ENCODE measurements around the gene MAGEA11. TPM values are rescaled to one million over a fixed set of nuclear protein-coding genes. Genes with fewer than 3 reads are reported as not detected.
"Not testable (repeated sequence)": the region's sequence is repeated elsewhere in the genome, so short reads cannot be mapped to it uniquely, and the experiment has no call there.

The MAGEA11 gene
- total RNA-seq, 2 experiments from 2014 or later = not detected

- H3K4me1 Mint-ChIP-seq (ENCODE audit: low read depth); CTCF ChIA-PET; H3K36me3 Mint-ChIP-seq (ENCODE audit: low read depth); H3K27ac Mint-ChIP-seq; H3K4me3 Mint-ChIP-seq; H3K9me3 Mint-ChIP-seq; DNase-seq; intact Hi-C loops (cut with micrococcal nuclease); H3K27me3 Mint-ChIP-seq (ENCODE audit: low read depth): not testable (repeated sequence)
Observed at GRCh38 chrX:149692686-149693272, 19.1 kb upstream of the MAGEA11 start.

DNA sequence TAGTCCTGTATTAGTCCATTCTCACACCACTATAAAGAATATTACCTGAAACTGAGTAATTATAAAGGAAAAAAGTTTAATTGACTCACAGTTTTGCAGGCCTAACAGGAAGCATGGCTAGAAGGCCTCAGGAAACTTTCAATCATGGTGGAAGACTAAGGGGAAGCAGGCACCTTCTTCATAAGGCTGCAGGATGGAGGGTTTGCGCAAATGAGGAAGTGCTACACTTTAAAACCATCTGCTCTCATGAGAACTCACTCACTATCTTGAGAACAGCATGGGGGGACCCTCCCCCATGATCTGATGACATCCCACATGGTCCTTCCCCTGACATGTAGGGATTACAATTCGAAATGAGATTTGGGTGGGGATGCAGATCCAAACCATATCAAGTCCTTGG is 12.1 kb upstream of the MAGEA11 start:
- CTCF ChIA-PET = no interaction called here
- no peaks in the 10 kb centered on the region for H3K36me3 Mint-ChIP-seq (ENCODE audit: low read depth)
- no peak overlapping the region for H3K27ac Mint-ChIP-seq
- no peak overlapping the region for H3K4me3 Mint-ChIP-seq
- intact Hi-C loops (cut with micrococcal nuclease) = no loop called here
- H3K4me1 Mint-ChIP-seq (ENCODE audit: low read depth) = no peaks in the 10 kb centered on the region
- no peaks in the 10 kb centered on the region for H3K27me3 Mint-ChIP-seq (ENCODE audit: low read depth)
- peaks cover 3% of the 10 kb centered on the region for H3K9me3 Mint-ChIP-seq
- DNase-seq = no peak

DNA sequence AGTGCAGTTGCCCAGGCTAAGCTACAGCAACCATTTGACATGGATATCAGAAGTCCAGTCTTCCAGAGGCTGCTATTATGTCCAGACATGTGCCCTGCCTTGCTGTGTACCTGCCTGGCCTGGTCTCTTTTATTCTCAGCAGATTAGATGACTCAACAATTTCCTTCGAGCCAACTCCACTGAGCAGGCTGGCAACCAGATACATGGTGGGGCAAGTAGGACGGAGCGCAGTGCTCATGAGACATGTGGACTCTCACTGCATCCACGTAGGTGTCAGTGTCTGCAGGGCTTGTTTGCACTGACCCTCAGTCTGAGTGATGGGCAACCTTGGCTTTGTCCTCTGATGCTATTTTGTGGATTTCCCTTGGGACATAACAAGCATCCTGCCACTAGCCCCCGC is 7.2 kb upstream of the MAGEA11 start:
- Mint-ChIP-seq H3K4me3 (no peak overlapping the region), H3K36me3 (ENCODE audit: low read depth) (no peaks in the 10 kb centered on the region), H3K27ac (no peak overlapping the region), H3K4me1 (ENCODE audit: low read depth) (no peaks in the 10 kb centered on the region), H3K9me3 (peaks cover 3% of the 10 kb centered on the region), H3K27me3 (ENCODE audit: low read depth) (no peaks in the 10 kb centered on the region)
- CTCF ChIA-PET = no interaction called here
- intact Hi-C loops (cut with micrococcal nuclease) = no loop called here
- no peak for DNase-seq

DNA sequence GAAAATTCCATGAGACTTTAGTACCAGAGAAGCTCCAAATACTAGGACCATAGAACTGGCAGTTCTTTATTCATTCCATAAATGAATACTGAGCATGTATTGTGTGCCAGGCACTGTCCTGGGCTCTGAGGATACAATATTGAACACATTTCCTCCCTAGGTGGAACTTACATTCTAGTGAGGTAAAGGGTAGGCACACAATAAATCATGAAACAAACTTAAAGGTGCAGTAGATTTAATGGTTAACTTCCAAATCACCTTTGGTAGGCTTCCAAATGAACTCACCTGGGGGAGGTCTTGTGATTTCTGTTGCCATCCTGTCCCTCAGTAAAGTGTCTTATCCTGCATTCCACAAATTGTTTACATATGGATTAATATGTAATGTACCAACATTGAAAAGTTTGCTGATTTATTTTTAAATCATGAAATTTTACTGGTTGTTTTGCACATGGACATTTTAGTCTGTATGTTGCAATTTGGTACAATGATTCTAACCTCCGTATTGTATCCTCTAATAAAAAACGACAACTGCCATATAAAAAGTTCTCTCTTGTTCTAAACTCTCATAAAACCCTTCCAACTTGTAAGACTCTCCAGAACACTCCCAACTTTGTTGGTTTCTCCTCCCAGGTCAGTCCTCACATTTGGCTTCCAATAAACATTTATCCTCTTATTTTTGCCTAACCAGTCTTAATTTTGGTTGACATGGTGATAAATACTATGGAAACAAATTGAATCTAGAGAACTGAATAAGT is 4.5 kb upstream of the MAGEA11 start:
- DNase-seq = no peak
- Mint-ChIP-seq H3K9me3 (no peaks in the 10 kb centered on the region), H3K4me3 (no peak overlapping the region), H3K27ac (no peak overlapping the region), H3K27me3 (ENCODE audit: low read depth) (no peaks in the 10 kb centered on the region), H3K36me3 (ENCODE audit: low read depth) (no peaks in the 10 kb centered on the region), H3K4me1 (ENCODE audit: low read depth) (no peaks in the 10 kb centered on the region)
- CTCF ChIA-PET = no interaction called here
- intact Hi-C loops (cut with micrococcal nuclease) = no loop called here

DNA sequence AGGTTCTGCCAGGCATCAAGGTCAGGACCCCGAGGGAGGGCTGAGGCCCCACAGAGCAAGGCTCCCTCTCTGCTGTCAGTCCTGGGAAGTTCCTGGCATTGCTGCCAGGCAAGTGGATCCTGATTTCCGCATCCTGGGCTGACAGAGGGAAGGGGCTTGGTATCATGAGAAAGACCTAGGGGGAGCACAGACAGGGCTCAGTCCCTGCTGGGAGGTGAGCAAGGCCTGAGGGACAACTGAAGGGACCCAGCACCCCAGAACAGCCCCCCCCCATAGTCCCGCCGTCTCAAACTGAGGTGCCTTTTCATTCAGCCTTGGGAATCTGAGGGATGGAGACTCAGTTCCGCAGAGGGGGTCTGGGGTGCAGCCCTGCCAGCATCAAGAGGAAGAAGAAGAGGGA is 971 bp downstream of the MAGEA11 start:
- no peak overlapping the region for H3K4me3 Mint-ChIP-seq
- H3K27me3 Mint-ChIP-seq (ENCODE audit: low read depth) = no peaks in the 10 kb centered on the region
- H3K36me3 Mint-ChIP-seq (ENCODE audit: low read depth) = no peaks in the 10 kb centered on the region
- no peak for DNase-seq
- no peak overlapping the region for H3K27ac Mint-ChIP-seq
- H3K4me1 Mint-ChIP-seq (ENCODE audit: low read depth) = no peaks in the 10 kb centered on the region
- CTCF ChIA-PET = no interaction called here
- no peaks in the 10 kb centered on the region for H3K9me3 Mint-ChIP-seq
- intact Hi-C loops (cut with micrococcal nuclease) = loop anchor here (10.0 kb wide), 1 partner anchor 78 kb away; the partner anchor contains the start of gene TMEM185A

GRCh38 chrX:149713279-149714050 is 1.6 kb downstream of the MAGEA11 start:
- H3K4me3 Mint-ChIP-seq = no peak overlapping the region
- CTCF ChIA-PET = no interaction called here

DNA sequence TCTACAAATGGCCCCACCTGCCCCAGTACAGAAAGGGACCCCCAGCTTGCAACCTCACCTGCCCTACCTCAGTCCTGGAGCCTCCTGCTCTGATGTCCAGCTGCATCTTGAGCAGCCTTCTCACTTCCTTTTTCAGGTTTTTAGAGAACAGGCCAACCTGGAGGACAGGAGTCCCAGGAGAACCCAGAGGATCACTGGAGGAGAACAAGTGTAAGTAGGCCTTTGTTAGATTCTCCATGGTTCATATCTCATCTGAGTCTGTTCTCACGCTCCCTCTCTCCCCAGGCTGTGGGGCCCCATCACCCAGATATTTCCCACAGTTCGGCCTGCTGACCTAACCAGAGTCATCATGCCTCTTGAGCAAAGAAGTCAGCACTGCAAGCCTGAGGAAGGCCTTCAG is 3.6 kb downstream of the MAGEA11 start:
- intact Hi-C loops (cut with micrococcal nuclease) = loop anchor here (10.0 kb wide), 1 partner anchor 81 kb away; the partner anchor contains the start of gene TMEM185A
- Mint-ChIP-seq H3K27ac (no peak overlapping the region), H3K9me3 (no peaks in the 10 kb centered on the region), H3K4me3 (no peak overlapping the region), H3K27me3 (ENCODE audit: low read depth) (no peaks in the 10 kb centered on the region), H3K36me3 (ENCODE audit: low read depth) (no peaks in the 10 kb centered on the region), H3K4me1 (ENCODE audit: low read depth) (no peaks in the 10 kb centered on the region)
- no peak for DNase-seq
- CTCF ChIA-PET = no interaction called here

More at GRCh38 chrX:149713279-149714050, 1.6 kb downstream of the MAGEA11 start:
- H3K4me1 Mint-ChIP-seq (ENCODE audit: low read depth) = no peaks in the 10 kb centered on the region
- intact Hi-C loops (cut with micrococcal nuclease) = loop anchor here (10.0 kb wide), 1 partner anchor 79 kb away; the partner anchor contains the start of gene TMEM185A
- no peak overlapping the region for H3K27ac Mint-ChIP-seq
- no peak for DNase-seq
- H3K27me3 Mint-ChIP-seq (ENCODE audit: low read depth) = no peaks in the 10 kb centered on the region
- H3K9me3 Mint-ChIP-seq = no peaks in the 10 kb centered on the region
- H3K36me3 Mint-ChIP-seq (ENCODE audit: low read depth) = no peaks in the 10 kb centered on the region

GRCh38 chrX:149716632-149717031 is 4.8 kb downstream of the MAGEA11 start:
- CTCF ChIA-PET = no interaction called here

GRCh38 chrX:149717803-149718202 is 5.9 kb downstream of the MAGEA11 start:
- intact Hi-C loops (cut with micrococcal nuclease) = loop anchor here (10.0 kb wide), 1 partner anchor 83 kb away; the partner anchor contains the start of gene TMEM185A
- CTCF ChIA-PET = no interaction called here

More at GRCh38 chrX:149716632-149717031, 4.8 kb downstream of the MAGEA11 start:
- Mint-ChIP-seq H3K27me3 (ENCODE audit: low read depth) (no peaks in the 10 kb centered on the region), H3K36me3 (ENCODE audit: low read depth) (no peaks in the 10 kb centered on the region), H3K27ac (no peak overlapping the region), H3K4me3 (no peak overlapping the region), H3K9me3 (no peaks in the 10 kb centered on the region), H3K4me1 (ENCODE audit: low read depth) (no peaks in the 10 kb centered on the region)
- intact Hi-C loops (cut with micrococcal nuclease) = loop anchor here (10.0 kb wide), 1 partner anchor 82 kb away; the partner anchor contains the start of gene TMEM185A
- DNase-seq = no peak

DNA sequence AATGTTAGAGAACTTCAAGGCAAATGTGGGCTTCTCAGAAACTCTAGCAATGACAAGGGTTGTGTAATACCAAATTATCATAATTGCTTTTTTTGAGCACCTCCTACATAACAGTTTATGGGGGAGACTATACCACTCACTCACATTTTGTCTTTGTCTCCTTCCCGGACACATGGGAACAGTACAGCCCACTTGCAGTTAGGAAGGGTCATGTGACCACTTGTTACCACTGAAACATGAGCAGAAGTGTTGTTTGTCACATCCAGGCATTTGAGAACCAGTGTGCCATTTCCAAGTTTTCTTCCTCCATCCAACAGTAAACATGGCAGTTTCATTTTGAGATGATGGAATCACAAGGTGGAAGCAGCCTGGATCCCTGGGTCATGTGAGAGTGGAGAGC is 6.9 kb downstream of the MAGEA11 start:
- CTCF ChIA-PET = no interaction called here
- no peak overlapping the region for H3K27ac Mint-ChIP-seq
- no peaks in the 10 kb centered on the region for H3K4me1 Mint-ChIP-seq (ENCODE audit: low read depth)
- no peak for DNase-seq
- H3K27me3 Mint-ChIP-seq (ENCODE audit: low read depth) = no peaks in the 10 kb centered on the region
- no peaks in the 10 kb centered on the region for H3K9me3 Mint-ChIP-seq
- H3K4me3 Mint-ChIP-seq = no peak overlapping the region
- no peaks in the 10 kb centered on the region for H3K36me3 Mint-ChIP-seq (ENCODE audit: low read depth)
- intact Hi-C loops (cut with micrococcal nuclease) = loop anchor here (10.0 kb wide), 1 partner anchor 84 kb away; the partner anchor contains the start of gene TMEM185A

More at GRCh38 chrX:149717803-149718202, 5.9 kb downstream of the MAGEA11 start:
- no peaks in the 10 kb centered on the region for H3K4me1 Mint-ChIP-seq (ENCODE audit: low read depth)
- no peaks in the 10 kb centered on the region for H3K36me3 Mint-ChIP-seq (ENCODE audit: low read depth)
- no peaks in the 10 kb centered on the region for H3K9me3 Mint-ChIP-seq
- H3K27me3 Mint-ChIP-seq (ENCODE audit: low read depth) = no peaks in the 10 kb centered on the region
- no peak for DNase-seq
- no peak overlapping the region for H3K27ac Mint-ChIP-seq
- no peak overlapping the region for H3K4me3 Mint-ChIP-seq

- Mint-ChIP-seq H3K36me3 (ENCODE audit: low read depth) (no peaks in the 10 kb centered on the region), H3K27ac (no peak overlapping the region), H3K27me3 (ENCODE audit: low read depth) (no peaks in the 10 kb centered on the region), H3K4me3 (no peak overlapping the region), H3K9me3 (no peaks in the 10 kb centered on the region), H3K4me1 (ENCODE audit: low read depth) (no peaks in the 10 kb centered on the region)
- CTCF ChIA-PET = no interaction called here
- DNase-seq = no peak
- intact Hi-C loops (cut with micrococcal nuclease) = no loop called here
Observed at GRCh38 chrX:149720021-149720689, 8.3 kb downstream of the MAGEA11 start.

GRCh38 chrX:149721241-149721640 is 9.4 kb downstream of the MAGEA11 start:
- H3K27ac Mint-ChIP-seq; H3K4me1 Mint-ChIP-seq (ENCODE audit: low read depth); H3K9me3 Mint-ChIP-seq; H3K4me3 Mint-ChIP-seq; CTCF ChIA-PET; intact Hi-C loops (cut with micrococcal nuclease); H3K36me3 Mint-ChIP-seq (ENCODE audit: low read depth); DNase-seq; H3K27me3 Mint-ChIP-seq (ENCODE audit: low read depth): not testable (repeated sequence)
